Loucy (cell line): ENCODE results near the gene CS.

Experiments
- EZH2phosphoT487 ChIP-seq: fragments of 200-600 bp; IDR thresholded peaks from 2 replicates; pipeline ENCODE4 v1.6.1; 2018; ENCODE audit warnings: antibody characterized with exemption, mild to moderate bottlenecking, moderate library complexity, borderline replicate concordance
- TF ChIP-seq, protein P1 (sequence below): fragments of 200-600 bp; sonication (generic); conservative IDR thresholded peaks from 2 replicates; pipeline ENCODE4 v1.5.1; 2014; ENCODE audit warnings: mild to moderate bottlenecking, antibody characterized with exemption, low read length

DNA sequence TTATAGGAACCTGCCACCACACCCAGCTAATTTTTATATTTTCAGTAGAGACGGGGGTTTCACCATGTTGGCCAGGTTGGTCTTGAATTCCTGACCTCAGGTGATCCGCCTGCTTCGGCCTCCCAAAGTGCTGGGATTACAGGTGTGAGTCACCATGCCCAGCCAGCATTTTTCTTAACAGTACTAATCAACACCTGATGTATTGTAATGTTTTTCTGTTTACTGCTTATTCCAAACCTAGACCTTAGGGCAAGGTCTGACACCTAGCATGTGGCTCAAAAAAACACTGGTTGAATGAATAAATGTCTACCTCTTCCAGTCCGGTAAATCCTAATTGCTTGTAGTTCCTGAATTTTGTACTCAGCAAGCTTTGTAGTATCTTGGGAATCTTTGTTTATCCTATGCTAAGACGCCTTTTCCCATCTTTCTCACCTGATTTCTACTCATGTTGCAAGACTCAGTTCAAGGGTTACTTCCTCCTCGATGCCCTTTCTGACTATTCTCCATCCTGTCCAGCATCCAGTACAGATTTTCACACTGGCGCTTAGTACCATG is 30.9 kb upstream of the CS start:
- TF ChIP-seq, protein P1, sequence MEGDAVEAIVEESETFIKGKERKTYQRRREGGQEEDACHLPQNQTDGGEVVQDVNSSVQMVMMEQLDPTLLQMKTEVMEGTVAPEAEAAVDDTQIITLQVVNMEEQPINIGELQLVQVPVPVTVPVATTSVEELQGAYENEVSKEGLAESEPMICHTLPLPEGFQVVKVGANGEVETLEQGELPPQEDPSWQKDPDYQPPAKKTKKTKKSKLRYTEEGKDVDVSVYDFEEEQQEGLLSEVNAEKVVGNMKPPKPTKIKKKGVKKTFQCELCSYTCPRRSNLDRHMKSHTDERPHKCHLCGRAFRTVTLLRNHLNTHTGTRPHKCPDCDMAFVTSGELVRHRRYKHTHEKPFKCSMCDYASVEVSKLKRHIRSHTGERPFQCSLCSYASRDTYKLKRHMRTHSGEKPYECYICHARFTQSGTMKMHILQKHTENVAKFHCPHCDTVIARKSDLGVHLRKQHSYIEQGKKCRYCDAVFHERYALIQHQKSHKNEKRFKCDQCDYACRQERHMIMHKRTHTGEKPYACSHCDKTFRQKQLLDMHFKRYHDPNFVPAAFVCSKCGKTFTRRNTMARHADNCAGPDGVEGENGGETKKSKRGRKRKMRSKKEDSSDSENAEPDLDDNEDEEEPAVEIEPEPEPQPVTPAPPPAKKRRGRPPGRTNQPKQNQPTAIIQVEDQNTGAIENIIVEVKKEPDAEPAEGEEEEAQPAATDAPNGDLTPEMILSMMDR = no peak
- no peak for TF ChIP-seq EZH2phosphoT487
